Type B pancreatic cell (in vitro differentiated cells): ENCODE measurements around the gene KLHL42. TPM values are rescaled to one million over a fixed set of nuclear protein-coding genes. Genes with fewer than 3 reads are reported as not detected.

ENCODE experiments used
- DNase-seq: peaks from one replicate; pipeline ENCODE4 v3.0.0; 2021; ENCODE audit warnings: mixed read lengths; ENCODE audit not compliant: unreplicated experiment; ENCODE audit errors: extremely low spot score
- H3K27ac Mint-ChIP-seq: 2 replicates; pipeline ENCODE4 v1.8.0; 2021; ENCODE audit warnings: mild to moderate bottlenecking, mixed read lengths
- H3K27me3 Mint-ChIP-seq: 2 replicates; pipeline ENCODE4 v1.8.0; 2021; ENCODE audit warnings: mixed read lengths
- H3K36me3 Mint-ChIP-seq: 2 replicates; pipeline ENCODE4 v1.8.0; 2021; ENCODE audit warnings: mixed read lengths
- H3K4me1 Mint-ChIP-seq: one replicate; pipeline ENCODE4 v1.8.0; 2021; ENCODE audit warnings: mixed read lengths; ENCODE audit not compliant: unreplicated experiment
- H3K4me3 Mint-ChIP-seq: 2 replicates; pipeline ENCODE4 v1.8.0; 2021; ENCODE audit warnings: mild to moderate bottlenecking, mixed read lengths
- H3K9me3 Mint-ChIP-seq: 2 replicates; pipeline ENCODE4 v1.8.0; 2021; ENCODE audit warnings: mixed read lengths
- total RNA-seq: library from RNA; stranded (reverse); gene quantifications from 2 replicates; pipeline ENCODE4 v1.2.1, GENCODE V29; 2021; ENCODE audit warnings: low replicate concordance
- TF ChIP-seq, protein P1 (sequence below): fragments of 200-600 bp; sonication (generic); conservative IDR thresholded peaks from 2 replicates; pipeline ENCODE4 v1.5.0; 2021; ENCODE audit warnings: antibody characterized with exemption, mild to moderate bottlenecking

Gene KLHL42
- total RNA-seq, 1 donor from 2014 or later = 30.6 TPM

DNA sequence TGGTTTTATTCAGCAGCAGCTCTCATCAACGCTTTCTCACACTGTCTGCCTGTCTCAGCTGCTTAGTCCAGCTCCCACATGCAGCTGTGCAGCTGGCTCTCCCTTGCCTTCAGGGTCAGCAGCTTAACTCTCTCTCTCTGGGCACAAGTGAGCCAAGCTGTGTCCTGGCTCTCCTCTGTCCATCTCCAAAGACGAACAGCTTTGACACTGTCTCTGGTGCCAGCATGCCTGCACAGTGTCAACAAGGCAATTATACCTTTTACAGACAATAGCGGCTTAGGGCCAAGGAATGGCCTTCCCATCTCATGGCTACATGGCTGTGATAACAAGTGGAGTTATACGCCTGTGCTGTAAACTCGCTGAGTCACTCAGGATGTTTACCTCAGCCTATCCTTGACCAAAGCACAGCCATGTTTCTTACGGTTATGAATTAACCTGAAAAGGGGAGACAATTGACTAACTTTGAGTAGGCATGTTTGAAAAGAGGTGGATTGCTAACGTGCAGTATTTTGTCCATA lies 38.4 kb downstream of the KLHL42 start:
- Mint-ChIP-seq H3K4me3 (no peak overlapping the region), H3K27ac (no peak overlapping the region), H3K36me3 (peaks cover 8% of the 10 kb centered on the region), H3K4me1 (no peaks in the 10 kb centered on the region), H3K27me3 (peaks cover 23% of the 10 kb centered on the region), H3K9me3 (no peaks in the 10 kb centered on the region)
- TF ChIP-seq, protein P1, sequence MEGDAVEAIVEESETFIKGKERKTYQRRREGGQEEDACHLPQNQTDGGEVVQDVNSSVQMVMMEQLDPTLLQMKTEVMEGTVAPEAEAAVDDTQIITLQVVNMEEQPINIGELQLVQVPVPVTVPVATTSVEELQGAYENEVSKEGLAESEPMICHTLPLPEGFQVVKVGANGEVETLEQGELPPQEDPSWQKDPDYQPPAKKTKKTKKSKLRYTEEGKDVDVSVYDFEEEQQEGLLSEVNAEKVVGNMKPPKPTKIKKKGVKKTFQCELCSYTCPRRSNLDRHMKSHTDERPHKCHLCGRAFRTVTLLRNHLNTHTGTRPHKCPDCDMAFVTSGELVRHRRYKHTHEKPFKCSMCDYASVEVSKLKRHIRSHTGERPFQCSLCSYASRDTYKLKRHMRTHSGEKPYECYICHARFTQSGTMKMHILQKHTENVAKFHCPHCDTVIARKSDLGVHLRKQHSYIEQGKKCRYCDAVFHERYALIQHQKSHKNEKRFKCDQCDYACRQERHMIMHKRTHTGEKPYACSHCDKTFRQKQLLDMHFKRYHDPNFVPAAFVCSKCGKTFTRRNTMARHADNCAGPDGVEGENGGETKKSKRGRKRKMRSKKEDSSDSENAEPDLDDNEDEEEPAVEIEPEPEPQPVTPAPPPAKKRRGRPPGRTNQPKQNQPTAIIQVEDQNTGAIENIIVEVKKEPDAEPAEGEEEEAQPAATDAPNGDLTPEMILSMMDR = no peak
- no peak for DNase-seq

DNA sequence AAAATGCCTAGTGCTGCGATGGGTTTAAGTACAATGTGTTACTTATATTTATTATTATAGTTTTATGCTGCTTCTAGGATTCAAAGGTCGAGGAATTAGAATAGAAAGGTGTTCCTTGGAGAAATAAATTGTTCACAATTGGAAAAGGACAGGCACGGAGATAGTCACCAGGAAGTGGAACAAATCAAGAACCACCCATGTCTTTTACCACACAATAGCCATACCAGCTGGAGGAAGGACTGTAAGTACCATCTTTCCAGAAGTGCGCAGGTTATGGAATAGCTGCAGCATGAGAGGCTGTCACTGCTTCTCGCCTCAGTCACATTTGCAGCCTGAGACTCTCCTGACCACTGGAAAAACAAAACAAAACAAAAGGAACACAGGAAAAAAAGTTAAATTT lies 40.5 kb downstream of the KLHL42 start:
- TF ChIP-seq, protein P1 = no peak
- H3K4me3 Mint-ChIP-seq = no peak overlapping the region
- H3K36me3 Mint-ChIP-seq = peaks cover 4% of the 10 kb centered on the region
- no peak overlapping the region for H3K27ac Mint-ChIP-seq
- peaks cover 30% of the 10 kb centered on the region for H3K27me3 Mint-ChIP-seq
- no peaks in the 10 kb centered on the region for H3K4me1 Mint-ChIP-seq
- no peak for DNase-seq
- H3K9me3 Mint-ChIP-seq = no peaks in the 10 kb centered on the region

DNA sequence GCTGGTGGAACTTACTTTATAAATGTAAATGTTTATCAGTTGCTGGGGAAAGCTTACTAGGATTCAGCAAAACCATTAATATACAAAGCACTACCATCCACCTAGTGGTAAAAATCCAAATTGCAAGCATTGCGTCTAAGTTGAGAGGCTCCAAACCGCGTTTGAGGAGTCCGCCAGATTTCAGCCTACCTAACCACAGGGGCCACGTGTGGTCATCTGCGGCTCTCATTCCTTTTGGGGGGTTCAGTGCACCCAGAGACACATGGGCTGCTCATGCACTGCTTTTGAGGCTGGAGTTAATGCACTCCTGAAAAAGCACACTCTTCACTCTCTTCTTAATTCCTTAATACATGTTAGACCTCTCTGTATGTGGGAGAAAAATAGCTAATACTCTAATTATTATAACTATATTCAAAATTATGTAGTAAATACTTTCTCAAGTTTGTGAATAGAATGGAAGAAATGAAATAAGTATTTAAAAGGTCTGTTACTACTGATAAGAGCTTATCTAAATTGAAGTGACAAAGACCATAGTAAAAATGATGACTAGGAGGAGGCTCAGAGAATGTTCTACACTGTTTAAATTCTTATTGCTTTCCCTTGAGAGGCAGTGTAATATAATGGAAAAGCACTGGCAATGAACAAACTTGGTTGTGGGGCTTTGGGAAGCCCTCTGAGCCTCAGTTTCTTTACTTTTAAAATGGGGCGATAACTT lies 41.4 kb downstream of the KLHL42 start:
- TF ChIP-seq, protein P1 = peak; percentile 85
- peaks cover 4% of the 10 kb centered on the region for H3K36me3 Mint-ChIP-seq
- no peak overlapping the region for H3K27ac Mint-ChIP-seq
- no peak for DNase-seq
- no peaks in the 10 kb centered on the region for H3K9me3 Mint-ChIP-seq
- peaks cover 29% of the 10 kb centered on the region for H3K27me3 Mint-ChIP-seq
- H3K4me3 Mint-ChIP-seq = no peak overlapping the region
- H3K4me1 Mint-ChIP-seq = no peaks in the 10 kb centered on the region

DNA sequence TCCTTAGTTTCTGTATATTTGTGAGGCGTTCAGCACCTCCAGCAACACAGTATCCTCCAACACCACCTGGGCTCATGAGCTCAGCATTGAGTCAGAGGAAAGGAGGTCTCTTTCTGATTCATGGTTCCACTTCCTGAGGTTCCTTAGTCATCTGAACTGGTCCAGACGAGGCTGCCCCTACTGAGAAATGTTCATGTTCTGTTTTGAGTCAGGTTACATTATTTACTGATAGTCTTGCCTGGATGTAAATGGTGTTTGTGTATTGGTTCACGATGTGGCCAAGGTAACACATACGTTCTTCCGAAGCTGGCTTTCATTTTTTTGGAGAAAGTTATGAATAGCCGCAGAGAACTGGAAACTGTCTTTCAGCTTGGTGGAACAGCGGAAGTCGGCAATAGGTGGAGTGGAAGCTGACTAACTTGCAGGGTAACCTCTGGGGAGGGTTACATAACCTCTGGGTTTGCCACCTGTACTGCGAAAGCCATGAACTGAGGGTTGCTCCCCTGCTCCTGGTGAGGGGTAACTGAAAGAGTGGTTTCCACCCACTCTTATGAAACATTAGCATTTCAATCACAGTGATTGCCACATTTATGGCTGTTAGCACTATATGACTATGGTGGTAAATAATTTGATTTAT lies 42.2 kb downstream of the KLHL42 start:
- Mint-ChIP-seq H3K9me3 (no peaks in the 10 kb centered on the region), H3K27ac (no peak overlapping the region), H3K4me3 (no peak overlapping the region), H3K36me3 (peaks cover 4% of the 10 kb centered on the region), H3K4me1 (no peaks in the 10 kb centered on the region), H3K27me3 (peaks cover 28% of the 10 kb centered on the region)
- TF ChIP-seq, protein P1 = no peak
- no peak for DNase-seq

DNA sequence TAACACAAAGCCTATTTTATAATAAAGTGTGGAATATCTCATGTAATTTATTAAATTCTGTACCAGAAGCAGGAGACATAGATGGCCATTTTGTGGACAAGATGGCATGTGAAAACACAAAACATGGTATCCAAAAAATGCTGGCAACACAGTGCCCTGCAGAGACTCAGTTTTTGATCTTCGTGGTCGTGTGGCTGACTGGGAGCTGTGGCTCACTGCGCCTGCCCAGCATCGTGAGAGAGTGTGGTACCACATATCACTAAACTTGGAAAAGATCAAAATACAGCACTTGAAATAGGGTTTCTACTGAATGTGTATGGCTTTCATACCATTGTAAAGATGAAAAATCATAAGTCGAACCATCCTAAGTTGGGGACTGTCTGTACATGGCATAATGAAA lies 43.0 kb downstream of the KLHL42 start:
- no peak overlapping the region for H3K27ac Mint-ChIP-seq
- TF ChIP-seq, protein P1 = no peak
- H3K27me3 Mint-ChIP-seq = peaks cover 28% of the 10 kb centered on the region
- no peak overlapping the region for H3K4me3 Mint-ChIP-seq
- no peaks in the 10 kb centered on the region for H3K4me1 Mint-ChIP-seq
- no peak for DNase-seq
- no peaks in the 10 kb centered on the region for H3K36me3 Mint-ChIP-seq
- H3K9me3 Mint-ChIP-seq = no peaks in the 10 kb centered on the region
